Femur (tissue), 1 donor: ENCODE data around the gene LDLRAD4.

Experiments used
- DNase-seq: peaks from one replicate; pipeline ENCODE4 v3.0.0-alpha.2; 2017

The LDLRAD4 gene

DNA sequence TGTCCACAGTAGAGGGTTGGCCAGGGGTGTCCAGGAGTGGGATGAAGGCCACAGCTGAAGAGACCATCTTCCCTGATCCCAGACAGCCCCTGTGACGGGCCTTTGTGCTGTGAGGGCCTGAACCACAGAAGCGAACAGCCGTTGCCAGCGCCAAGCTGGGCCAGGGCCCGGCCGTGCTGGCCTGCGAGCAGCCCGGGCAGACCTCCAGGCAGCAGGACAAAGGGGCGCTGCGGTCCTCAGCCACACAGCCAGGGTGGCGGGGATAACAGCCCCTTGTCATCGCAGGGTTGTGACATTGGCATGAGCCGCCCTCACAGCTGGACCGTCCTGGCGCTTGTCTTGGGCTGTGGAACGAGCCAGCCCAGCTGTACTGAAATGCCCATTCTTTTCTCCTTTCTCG is 346.7 kb downstream of the LDLRAD4 start:
- peak; percentile 75 for DNase-seq

DNA sequence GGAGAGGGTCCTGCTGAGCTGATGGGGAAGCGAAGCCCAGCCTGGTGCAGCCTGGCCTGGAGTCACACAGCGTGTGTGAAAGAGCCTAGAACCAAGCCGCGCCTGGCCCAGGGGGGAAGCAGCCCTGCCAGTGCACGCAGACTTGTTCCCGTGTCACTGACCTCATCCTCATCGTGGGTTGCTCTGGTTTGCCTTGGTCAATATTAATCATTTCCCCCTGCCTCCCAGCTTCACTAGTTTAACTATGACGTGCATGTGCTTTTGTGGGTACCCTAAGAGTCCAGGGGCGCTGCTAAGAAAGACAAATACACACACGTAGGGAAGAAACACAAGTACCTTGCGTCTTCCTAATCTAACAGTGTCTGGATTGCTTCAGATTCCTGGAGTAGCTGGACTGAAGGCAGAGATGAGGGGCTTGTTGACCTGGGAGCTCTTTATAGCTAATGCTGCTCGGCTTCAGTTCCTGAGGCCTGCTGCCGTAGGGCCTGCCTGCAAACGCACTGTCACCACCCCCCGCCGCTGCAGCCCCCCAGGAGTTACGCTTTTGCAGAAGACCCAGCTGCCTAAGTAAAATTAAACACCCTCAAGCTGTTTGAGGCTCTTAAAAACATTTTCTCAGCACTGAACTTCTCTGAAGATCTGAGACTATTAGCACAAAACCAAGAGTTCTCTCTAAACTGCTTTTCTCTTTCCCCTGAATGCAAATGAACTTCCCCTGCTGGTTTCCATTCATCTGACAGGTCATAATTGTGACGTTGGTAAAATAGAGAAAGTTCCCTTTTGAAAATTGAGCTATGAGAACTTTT is 348.6 kb downstream of the LDLRAD4 start:
- DNase-seq: no peak

DNA sequence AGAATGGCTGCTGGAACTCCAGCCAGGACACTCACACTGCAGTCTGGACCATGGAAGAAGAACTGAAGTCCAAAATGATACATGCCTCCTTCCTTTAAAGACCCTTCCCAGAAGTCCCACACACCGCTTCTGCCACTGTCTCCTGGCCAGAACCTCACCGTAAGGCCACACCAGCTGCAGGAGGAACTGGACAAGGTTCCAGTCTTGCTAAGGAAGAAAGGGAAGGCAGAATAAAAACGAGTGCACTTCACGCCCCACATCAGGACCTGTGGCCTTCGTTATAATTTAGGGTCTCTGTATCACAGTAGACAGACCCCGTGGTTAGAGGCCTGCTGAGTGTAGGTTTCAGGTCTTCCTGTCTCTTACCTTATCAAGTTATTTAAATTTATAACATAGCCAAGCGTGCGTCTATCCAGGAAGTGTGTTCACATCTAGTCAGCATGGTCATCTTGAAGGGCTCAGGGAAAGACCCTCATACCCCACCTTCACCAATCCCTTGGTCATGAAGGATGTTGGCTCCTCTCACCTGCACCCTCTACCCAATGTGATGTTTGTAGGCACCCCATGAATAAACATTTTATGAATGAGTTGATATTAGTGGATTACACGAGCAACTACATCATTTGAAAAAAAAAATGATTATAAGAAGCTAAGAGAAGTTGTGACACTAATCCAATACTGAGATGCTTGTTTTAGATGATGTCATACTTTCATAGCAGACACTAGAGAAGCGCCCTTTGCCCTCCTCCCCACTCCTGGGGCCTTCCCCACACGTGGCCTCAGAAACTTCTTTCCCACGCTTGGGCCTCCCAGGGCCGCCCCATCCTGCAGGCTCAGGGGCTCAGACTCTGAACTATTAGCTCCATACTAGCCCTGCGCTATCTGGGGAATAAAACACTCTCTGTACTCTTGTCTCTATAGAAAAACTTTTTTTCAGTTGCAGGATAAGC is 350.2 kb downstream of the LDLRAD4 start:
- DNase-seq: no peak

DNA sequence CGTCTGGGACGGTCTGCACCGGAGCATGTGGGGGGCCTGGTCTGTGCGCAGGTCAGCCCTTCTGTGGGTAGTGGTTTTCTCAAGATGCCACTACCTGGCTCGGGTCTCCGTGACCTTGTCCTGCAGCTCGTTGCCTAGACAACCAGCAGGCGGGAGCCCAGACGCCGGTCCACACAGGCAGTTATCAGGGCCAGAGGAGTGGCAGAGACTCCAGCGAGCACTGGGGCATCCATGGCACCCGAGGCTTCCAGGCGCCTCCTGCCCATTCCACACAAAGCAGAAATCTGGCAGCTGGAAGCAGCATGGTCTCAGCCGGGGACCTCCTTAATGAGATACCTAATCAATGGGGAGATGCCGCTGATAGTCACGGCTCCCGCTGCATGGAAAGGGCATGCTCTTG is 351.7 kb downstream of the LDLRAD4 start:
- no peak for DNase-seq

DNA sequence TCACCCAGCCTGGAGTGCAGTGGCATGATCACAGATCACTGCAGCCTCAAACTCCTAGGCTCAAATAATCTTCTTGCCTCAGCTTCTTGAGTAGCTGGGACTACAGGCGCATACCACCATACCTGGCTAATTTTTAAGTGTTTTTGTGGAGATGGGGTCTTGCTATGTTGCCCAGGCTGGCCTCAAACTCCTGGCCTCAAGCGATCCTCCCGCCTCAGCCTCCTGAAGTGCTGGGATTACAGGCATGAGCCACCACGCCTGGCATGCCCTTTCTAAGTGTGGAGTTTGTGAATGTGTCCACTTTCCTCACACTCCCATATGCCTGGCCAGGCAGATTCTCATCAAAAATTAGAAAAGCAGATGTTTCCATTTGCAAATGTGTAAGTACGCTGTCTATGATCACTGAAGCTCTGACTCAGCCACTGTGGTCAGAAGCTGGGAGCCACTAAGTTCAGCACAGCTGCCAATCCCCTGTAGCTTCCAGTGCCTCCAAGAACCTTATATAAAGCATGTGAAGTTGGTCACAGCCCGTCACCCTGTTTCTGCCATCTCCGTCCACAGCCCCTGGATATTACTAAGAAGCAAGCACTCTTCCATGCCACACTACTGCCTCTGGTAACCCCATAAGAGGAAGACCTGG is 352.4 kb downstream of the LDLRAD4 start:
- no peak for DNase-seq

DNA sequence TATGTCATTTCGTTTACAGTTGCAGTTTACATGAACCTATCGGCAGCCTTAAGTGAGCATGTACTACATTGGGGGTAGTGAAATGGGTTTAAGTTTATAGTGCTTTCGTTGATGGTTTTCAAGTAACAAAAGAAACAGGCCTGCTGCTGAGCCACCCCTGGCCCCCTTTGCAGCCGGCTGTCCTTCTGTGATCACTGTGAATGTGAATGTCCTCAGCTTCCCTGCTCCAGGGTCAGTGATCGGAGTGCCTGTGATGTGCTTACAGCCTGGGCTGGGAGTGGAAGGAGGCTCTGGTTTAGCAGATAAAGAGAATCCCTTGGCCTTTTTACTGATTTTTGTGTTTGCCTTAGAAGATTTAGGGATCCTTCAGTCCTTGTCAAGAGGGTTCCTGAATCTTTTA is 353.6 kb downstream of the LDLRAD4 start:
- no peak for DNase-seq

DNA sequence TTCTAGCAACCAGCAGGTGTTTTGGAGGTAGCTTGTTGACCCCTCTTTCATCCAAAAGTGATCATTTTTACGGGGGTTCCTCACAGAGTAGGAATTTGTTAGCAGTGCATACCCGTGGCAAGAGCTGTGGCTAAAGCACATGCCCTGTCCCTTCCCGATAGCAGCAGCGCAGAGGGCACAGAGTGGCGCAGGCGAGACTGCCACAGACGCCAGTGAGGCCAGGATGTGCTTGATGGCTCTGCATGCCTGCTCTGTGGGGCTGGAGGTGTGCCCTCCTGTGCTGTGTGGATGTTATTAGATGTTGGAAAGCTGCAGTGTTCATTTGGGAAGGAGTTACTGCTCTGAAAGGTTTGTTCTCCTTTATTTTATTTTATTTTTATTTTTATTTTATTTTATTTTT is 354.2 kb downstream of the LDLRAD4 start:
- no peak for DNase-seq

DNA sequence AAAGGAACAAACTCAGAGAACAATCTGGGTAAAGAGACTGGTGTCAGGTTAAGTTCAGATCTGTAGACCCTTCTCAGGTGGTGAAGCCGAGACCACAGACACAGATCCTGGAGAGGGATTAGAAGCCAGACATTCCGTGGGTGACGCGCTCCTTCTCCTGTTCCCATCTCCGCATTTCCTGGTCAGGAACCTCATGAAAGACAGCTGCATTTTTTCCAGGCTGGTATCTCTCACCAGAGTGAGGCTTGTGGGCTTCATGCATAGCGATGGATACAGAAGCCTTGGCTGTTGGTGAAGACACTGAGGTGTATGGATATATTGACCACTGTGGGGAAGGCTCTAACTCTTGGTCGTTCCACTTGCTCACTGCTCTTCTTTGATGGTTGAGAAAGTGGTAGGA is 355.2 kb downstream of the LDLRAD4 start:
- no peak for DNase-seq

DNA sequence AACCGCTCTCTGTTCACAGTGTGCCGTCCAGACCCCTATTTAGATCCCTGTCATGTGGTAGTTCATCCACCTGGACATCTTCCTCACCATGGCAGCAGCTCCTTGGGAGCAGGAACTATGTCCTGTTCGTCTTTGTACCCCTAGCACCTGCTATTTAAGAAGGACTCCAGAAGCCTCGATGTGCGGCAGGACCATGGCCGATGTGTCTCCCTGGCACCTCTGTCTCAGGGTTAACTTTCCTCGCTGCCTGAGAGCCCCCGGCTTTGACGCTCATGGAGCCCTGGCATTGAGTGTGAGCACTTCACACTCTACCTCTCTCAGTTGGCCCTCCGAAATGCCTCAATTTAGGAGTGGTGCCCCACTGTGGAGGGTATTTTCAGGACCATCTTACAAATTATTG is 355.8 kb downstream of the LDLRAD4 start:
- no peak for DNase-seq

DNA sequence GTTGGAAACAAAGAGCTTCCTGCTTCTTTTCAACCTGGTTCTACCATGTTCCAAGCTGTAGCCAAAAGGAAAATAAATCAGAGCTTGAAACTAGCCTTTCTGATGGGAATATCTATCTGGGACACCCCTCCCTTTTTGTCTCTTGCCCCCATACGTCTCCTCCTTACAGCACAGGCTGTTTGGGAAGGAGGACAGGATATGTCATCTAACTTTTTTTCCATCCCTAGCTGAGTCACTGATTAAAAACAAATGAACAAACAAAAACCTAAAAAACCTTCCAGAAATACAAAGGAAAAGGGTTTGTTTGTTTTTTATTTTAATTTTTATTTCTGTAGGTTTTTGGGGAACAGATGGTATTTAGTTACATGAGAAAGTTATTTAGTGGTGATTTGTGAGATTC is 356.2 kb downstream of the LDLRAD4 start:
- no peak for DNase-seq

DNA sequence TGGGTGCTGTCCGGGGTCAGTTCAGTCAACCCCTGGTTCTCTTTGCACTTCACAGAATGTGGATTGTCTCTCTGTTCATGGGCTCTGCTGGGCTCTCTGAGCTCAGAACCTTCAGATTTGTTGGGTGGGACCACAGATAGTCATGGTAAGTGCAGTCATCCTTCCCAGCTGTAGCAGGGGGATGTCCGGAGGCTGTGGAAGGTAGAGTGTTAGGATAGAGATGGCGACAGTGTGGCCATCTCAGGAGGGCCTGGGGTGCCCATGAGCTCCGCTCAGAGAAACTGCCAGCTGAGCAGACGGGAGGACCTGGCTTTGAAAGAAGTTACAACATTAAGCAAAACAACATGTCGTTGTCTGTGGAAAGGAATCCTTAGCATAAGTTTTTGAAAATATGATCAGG is 358.0 kb downstream of the LDLRAD4 start:
- DNase-seq: no peak

DNA sequence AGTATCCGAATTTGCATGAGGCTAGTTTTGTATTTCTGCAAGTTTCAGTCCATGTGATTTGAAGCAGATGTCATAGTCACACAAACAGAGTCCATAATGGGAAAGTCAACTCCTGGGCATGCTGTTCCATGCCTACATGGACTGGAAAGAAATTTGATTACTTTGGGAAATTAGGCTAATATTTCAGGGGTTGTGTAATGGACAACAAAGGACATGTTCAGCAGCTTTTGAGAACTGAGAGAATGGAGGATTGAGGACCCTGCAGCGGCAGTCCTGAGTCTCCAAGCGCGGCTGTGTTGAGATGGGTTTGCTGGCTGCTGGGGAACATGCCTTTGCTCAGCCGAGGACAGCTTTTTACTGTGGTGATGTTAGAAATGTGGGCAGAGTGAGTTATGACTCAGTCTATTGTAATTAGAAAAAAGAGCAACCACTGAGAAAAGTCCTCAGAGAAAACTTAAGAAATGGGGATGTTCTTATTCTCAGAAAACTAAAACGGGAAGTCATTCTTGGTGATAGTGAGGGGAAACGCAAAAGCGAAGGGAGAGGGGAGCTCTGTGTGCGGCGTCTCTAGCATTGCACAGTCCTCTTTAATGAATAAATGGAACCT is 358.6 kb downstream of the LDLRAD4 start:
- no peak for DNase-seq

DNA sequence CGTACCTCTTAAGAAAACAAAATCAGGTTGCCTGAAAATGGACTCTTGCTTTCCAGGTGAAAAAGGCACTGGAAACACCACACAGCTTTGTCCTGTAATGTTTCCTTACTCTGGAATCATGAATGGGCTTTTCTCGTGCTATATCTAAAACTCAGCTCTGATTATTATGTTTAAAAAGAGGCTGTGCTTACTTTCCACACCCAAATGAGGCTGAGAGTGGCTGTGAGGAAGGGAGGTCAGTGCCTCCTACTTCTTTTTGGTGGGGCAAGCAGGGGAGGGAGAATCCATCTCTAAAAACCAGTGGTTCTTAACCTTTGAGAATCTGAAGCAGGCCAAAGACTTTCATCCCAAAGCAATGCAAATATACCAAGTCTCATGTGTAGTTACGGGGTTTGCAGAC is 359.2 kb downstream of the LDLRAD4 start:
- DNase-seq: no peak

DNA sequence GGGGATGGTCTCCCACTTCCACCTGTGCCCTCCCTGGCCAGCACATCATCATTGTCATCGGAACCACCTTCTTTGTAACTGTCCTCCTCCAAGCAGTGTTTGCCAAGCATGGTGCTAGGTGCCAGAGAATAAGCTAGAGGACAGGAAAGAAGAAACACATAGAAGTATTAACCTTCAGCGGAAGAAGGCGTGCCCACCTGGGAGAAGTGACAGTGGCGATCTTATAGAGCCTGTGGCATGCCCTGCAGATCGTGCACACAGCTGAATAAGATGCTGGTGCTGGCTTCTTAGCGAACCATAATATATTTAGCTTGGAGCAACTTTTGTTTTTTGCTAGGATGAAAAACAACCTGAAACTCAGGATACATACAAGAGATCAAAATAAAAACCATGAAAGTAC is 359.8 kb downstream of the LDLRAD4 start:
- DNase-seq: no peak

DNA sequence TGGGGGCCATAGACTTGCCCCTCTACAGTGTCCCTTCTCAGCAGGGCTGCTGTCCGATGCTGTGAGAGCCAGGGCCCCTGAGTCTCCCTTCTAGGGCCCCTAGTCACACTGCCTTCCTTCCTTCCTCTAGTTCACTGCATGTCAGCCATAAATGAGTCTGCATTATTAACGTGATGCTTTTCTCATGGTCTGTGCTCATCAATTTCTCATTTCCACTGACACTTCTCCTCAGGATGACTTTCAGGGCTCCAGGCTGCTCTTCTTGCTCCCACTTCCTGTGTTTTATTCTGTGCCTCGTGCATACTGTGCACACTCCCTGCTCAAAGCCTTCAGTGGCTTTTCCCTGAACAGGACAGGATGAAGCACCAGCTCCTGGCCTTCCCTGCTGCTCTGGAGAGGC is 361.3 kb downstream of the LDLRAD4 start:
- DNase-seq: no peak

DNA sequence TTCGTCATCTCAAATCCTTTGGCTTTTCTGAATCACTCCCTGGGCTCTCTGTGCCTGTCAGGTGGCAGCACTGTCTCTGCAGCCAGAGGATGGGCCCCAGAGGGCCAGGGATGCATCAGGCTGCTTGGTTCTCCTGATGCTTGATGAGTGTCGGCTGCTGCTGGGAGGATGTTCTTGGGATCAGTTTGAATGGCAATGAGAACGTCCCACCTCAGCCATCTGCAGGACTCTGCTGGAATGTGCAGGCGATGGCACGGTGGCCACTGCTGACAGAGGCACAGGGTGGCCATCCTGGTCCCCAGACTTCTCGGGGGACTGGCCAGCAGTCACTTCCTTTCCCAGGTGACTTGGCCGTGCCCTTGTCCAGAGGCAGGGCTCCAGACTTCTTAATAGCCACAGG is 361.8 kb downstream of the LDLRAD4 start:
- DNase-seq: no peak

DNA sequence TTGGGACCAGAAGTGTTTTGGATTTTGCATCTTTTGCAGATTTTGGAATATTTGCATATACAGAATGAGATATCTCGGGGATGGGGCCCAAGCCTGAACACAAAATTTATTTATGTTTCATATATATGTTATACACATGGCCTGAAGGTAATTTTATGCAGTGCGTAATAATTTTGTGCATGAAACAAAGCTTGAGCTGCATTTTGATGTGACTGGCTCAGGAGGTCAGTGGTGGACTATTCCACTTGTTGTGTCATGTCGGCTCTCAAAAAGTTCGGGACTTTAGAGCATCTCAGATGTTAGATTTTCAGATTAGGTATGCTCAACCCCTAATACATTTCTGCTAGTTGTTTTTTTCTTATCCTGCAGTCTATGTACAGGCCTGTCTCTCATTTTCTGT is 362.4 kb downstream of the LDLRAD4 start:
- DNase-seq: no peak

DNA sequence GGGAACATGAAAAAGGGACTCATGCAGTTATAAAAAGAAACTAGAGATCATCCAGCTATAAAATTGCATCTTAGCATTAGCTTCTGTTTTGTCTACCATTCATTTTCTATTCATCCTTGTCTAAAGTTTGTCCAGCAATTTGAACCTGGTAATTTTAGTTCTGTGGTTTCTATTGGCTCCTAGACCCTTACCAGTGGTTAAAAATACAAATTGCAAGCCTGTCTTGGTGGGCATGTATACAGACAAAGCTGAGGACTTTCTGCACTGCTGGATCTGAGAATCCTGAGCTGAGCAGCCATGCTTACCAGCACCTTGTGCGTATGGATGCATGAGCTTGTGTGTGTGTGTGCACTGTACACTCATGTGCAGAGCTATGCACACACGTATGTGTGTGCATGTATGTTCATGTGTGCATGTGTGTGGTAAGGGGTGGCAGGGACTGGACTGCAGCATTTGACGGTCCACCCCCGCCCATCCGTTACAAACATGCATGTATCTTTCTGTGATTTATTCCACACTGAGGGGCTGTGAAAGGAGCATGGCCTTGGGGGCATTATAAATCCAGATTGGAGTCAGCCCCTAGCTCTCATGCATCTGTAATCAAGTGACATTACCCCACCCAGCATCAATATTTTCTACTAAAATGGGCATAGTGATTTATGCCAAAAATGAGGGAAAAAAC is 363.1 kb downstream of the LDLRAD4 start:
- DNase-seq: no peak

DNA sequence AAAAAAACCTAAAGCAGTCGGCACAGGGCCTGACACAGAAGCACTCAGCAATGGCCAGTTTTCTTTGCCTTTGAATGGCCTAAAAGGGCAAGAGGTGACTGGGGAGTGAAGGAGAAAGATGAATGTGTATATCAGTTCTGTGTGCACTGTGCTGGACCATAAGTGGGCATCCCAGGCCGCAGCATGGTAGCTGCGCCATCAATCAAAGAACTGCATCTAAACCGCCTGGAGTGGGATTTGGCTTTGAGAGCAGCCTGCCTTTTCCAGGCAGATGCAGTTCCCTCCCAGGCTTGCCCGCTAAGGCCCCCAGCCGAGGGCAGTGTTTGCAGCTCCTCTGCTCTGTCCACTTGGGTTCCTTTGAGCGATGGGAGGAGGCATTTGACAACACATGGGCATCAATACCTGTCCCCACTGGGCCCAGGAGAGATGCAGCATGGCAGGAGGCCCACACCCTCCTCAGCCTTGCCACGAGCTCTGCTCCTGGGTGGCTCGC is 363.7 kb downstream of the LDLRAD4 start:
- DNase-seq: no peak

DNA sequence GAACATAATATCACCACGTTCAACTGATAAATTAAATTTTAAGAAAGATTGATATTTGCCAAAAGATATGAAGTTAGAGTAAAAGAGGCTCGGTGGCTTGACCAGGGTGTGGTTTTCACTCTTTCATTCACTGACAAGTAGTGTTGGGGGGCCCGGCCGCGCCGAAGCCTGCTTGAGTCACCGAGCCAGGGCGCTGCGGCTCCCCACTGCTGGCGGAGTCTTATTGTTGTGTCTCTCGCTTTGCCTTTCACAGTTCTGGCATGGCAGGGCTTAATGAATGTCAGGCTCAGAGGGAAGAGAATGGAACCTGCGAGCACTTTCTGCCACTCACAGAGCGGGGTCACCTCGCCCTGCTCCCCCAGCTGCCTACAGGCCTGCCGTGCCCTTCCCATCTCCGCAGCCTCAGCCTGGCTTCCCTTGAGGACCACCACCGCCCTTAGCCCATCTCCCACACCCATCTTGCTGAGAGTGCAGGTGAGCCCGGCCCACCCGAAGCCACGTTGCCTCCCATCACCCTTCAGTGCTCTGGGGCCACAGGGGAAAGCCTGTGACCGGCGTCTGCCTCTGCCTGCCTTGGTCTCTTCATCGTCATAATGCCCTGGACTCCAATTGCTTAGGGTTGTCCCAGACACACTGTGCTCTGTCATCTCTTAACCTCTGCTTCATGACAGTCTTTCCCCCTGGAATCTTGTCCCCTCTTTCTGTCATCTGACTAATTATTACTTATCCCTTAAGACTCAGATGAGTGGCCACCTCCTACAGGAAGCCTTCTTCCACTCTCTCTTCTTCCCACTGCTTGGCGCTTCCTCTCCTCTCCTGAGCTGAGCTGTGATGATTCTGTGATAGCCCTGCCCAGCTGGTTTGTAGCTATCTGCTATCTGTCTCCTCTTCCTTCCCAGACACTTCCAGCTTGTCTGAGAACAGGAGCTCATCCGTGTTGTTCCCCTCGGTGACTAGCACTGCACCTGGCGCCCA is 365.3 kb downstream of the LDLRAD4 start:
- DNase-seq: no peak

DNA sequence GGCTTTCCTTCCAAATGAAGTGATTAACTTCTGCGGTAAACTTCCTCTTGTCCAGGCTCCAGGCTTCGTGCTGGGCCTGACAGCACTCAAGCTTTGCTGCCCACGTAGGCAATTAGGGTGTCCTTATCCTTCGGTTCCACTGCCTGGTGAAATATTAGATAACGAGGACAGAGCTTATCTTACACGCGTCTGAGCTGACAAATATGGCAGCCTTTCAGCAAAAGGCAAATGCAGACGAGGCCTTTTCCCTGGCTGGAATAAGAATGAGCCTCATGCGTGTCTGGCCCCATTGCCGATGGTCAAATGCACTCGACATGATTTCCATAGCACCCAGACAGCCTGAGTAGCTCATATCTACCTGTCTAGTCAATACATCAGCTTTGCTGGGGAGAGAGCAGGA is 366.3 kb downstream of the LDLRAD4 start:
- no peak for DNase-seq
